IMR-90 (cell line): ENCODE measurements around the gene SLC39A6. TPM values are rescaled to one million over a fixed set of nuclear protein-coding genes. Genes with fewer than 3 reads are reported as not detected.

ENCODE experiments used
- ATAC-seq: fragments of 200-7000 bp; cut with Tn5 transposase; 2 replicates; pipeline ENCODE4 v1.9.1; 2020; ENCODE audit warnings: low read depth, mild to moderate bottlenecking, moderate library complexity
- BruUV-seq: library from RNA; stranded (reverse); fragments of 400-500 nt; replicated peaks from 2 replicates; lab custom pipeline; 2021; lab: Mats Ljungman, UMichigan
- CTCF ChIA-PET: fragments of 300-600 bp; formaldehyde crosslinking; extraction: SDS; loops from one replicate; lab custom pipeline; 2021; ENCODE audit warnings: antibody characterized with exemption; lab: Yijun Ruan, JAX
- POLR2A ChIA-PET: fragments of 300-600 bp; sonication (Branson Sonifier 250); formaldehyde crosslinking; loops from one replicate; lab custom pipeline; 2022; ENCODE audit warnings: antibody characterized with exemption; ENCODE audit not compliant: unreplicated experiment; lab: Charles Lee
- DNase-seq: peaks from one replicate; pipeline ENCODE4 v3.0.0; 2013
- H2AFZ ChIP-seq: replicated peaks from 2 replicates; pipeline ENCODE3; 2013; ENCODE audit warnings: low read length, mild to moderate bottlenecking; ENCODE audit not compliant: poor library complexity
- H2AK5ac ChIP-seq: 2 replicates; pipeline ENCODE4 v1.6.1; 2013; ENCODE audit warnings: low read depth, low read length, inconsistent platforms
- H2AK9ac ChIP-seq: replicated peaks from 2 replicates; pipeline ENCODE3; 2013; ENCODE audit warnings: mild to moderate bottlenecking, low read depth, low read length, moderate library complexity; ENCODE audit not compliant: poor library complexity
- H2BK120ac ChIP-seq: 2 replicates; pipeline ENCODE4 v1.6.1; 2013; ENCODE audit warnings: low read depth, low read length, inconsistent platforms
- H2BK15ac ChIP-seq: 3 replicates; pipeline ENCODE4 v1.6.1; 2013; ENCODE audit warnings: low read depth, low read length, inconsistent platforms
- H2BK20ac ChIP-seq: 2 replicates; pipeline ENCODE4 v1.6.1; 2013; ENCODE audit warnings: low read depth, mild to moderate bottlenecking, inconsistent platforms, low read length, moderate library complexity
- H2BK5ac ChIP-seq: 2 replicates; pipeline ENCODE4 v1.6.1; 2013; ENCODE audit warnings: mild to moderate bottlenecking, low read depth, low read length, inconsistent platforms; ENCODE audit not compliant: poor library complexity, severe bottlenecking
- H3K14ac ChIP-seq: replicated peaks from 2 replicates; pipeline ENCODE4 v1.6.1; 2013; ENCODE audit warnings: low read depth, low read length, inconsistent platforms
- H3K18ac ChIP-seq: 2 replicates; pipeline ENCODE4 v1.6.1; 2013; ENCODE audit warnings: low read depth, low read length, control low read depth
- H3K23ac ChIP-seq: 2 replicates; pipeline ENCODE4 v1.6.1; 2013; ENCODE audit warnings: low read depth, low read length, inconsistent platforms
- H3K27ac ChIP-seq: 2 replicates; pipeline ENCODE4 v1.5.1; 2013; ENCODE audit warnings: mild to moderate bottlenecking, control low read depth, low read length; ENCODE audit not compliant: insufficient read depth
- H3K27me3 ChIP-seq: 2 replicates; pipeline ENCODE4 v1.6.1; 2013; ENCODE audit warnings: low read length; ENCODE audit not compliant: control insufficient read depth, insufficient read depth
- H3K36me3 ChIP-seq: 2 replicates; pipeline ENCODE4 v1.6.1; 2013; ENCODE audit warnings: low read length, mixed read lengths; ENCODE audit not compliant: control insufficient read depth, insufficient read depth
- H3K4ac ChIP-seq: 2 replicates; pipeline ENCODE4 v1.6.1; 2013; ENCODE audit warnings: low read depth, low read length, inconsistent platforms
- H3K4me1 ChIP-seq: 2 replicates; pipeline ENCODE4 v1.6.1; 2013; ENCODE audit warnings: low read length, mixed read lengths; ENCODE audit not compliant: control insufficient read depth, insufficient read depth
- H3K4me2 ChIP-seq: 2 replicates; pipeline ENCODE4 v1.6.1; 2013; ENCODE audit warnings: low read depth, mild to moderate bottlenecking, control low read depth, low read length, moderate library complexity
- H3K4me3 ChIP-seq: 2 replicates; pipeline ENCODE4 v1.5.1; 2013; ENCODE audit warnings: low read depth, mild to moderate bottlenecking, control low read depth, low read length, moderate library complexity; ENCODE audit not compliant: insufficient read depth
- H3K56ac ChIP-seq: 2 replicates; pipeline ENCODE4 v1.6.1; 2013; ENCODE audit warnings: low read length, inconsistent platforms; ENCODE audit not compliant: insufficient read depth; ENCODE audit errors: extremely low read depth
- H3K79me1 ChIP-seq, 2 experiments: 2 replicates each; pipeline ENCODE4 v1.6.1; 2013; ENCODE audit warnings: low read length in 2 of 2, inconsistent platforms in 1 of 2, low read depth in 1 of 2
- H3K9ac ChIP-seq: 2 replicates; pipeline ENCODE4 v1.6.1; 2013; ENCODE audit warnings: low read depth, low read length, control low read depth
- H3K9me1 ChIP-seq: 2 replicates; pipeline ENCODE4 v1.6.1; 2013; ENCODE audit warnings: low read length, inconsistent platforms; ENCODE audit not compliant: insufficient read depth
- H3K9me3 ChIP-seq: 2 replicates; pipeline ENCODE4 v1.6.1; 2013; ENCODE audit warnings: low read length; ENCODE audit not compliant: control insufficient read depth, insufficient read depth
- H4K20me1 ChIP-seq: 2 replicates; pipeline ENCODE4 v1.6.1; 2013; ENCODE audit warnings: low read length, inconsistent platforms; ENCODE audit not compliant: insufficient read depth
- H4K5ac ChIP-seq: 2 replicates; pipeline ENCODE4 v1.6.1; 2013; ENCODE audit warnings: mild to moderate bottlenecking, low read depth, low read length, control low read depth
- H4K8ac ChIP-seq, 2 experiments: 2 replicates each; pipeline ENCODE4 v1.6.1; 2013; ENCODE audit warnings: low read depth in 2 of 2, low read length in 2 of 2, control low read depth in 1 of 2, inconsistent platforms in 1 of 2
- H4K91ac ChIP-seq: 2 replicates; pipeline ENCODE4 v1.6.1; 2013; ENCODE audit warnings: low read depth, low read length, inconsistent platforms; ENCODE audit not compliant: insufficient read depth
- BHLHE40 ChIP-seq: fragments of 150-350 bp; IDR thresholded peaks from 2 replicates; pipeline ENCODE4 v1.6.1; 2016; ENCODE audit warnings: mild to moderate bottlenecking, low read depth, low read length
- CEBPB ChIP-seq: IDR thresholded peaks from 2 replicates; pipeline ENCODE4 v1.6.1; 2012; ENCODE audit warnings: low read depth, low read length, improper control_type of control experiment
- CTCF ChIP-seq: conservative IDR thresholded peaks from 2 replicates; pipeline ENCODE4 v1.5.1; 2012; ENCODE audit warnings: mild to moderate bottlenecking, low read depth, low read length, improper control_type of control experiment
- FOS ChIP-seq: fragments of 150-350 bp; IDR thresholded peaks from 2 replicates; pipeline ENCODE4 v1.6.1; 2016; ENCODE audit warnings: low read depth, low read length
- MAFK ChIP-seq: IDR thresholded peaks from 2 replicates; pipeline ENCODE4 v1.6.1; 2012; ENCODE audit warnings: low read depth, low read length, improper control_type of control experiment
- MAZ ChIP-seq: IDR thresholded peaks from 2 replicates; pipeline ENCODE4 v1.6.1; 2012; ENCODE audit warnings: low read depth, mild to moderate bottlenecking, low read length, improper control_type of control experiment, moderate library complexity, borderline replicate concordance
- NFE2L2 ChIP-seq: fragments of 150-350 bp; IDR thresholded peaks from 2 replicates; pipeline ENCODE4 v1.6.1; 2016; ENCODE audit warnings: low read depth, mild to moderate bottlenecking, low read length
- RAD21 ChIP-seq: IDR thresholded peaks from 2 replicates; pipeline ENCODE4 v1.6.1; 2012; ENCODE audit warnings: low read length, improper control_type of control experiment
- RCOR1 ChIP-seq: IDR thresholded peaks from 2 replicates; pipeline ENCODE4 v1.6.1; 2012; ENCODE audit warnings: mild to moderate bottlenecking, low read length, improper control_type of control experiment; ENCODE audit not compliant: insufficient replicate concordance
- RFX5 ChIP-seq: IDR thresholded peaks from 2 replicates; pipeline ENCODE4 v1.8.0; 2012; ENCODE audit warnings: low read depth, mild to moderate bottlenecking, low read length, moderate library complexity
- SMC3 ChIP-seq: fragments of 150-350 bp; IDR thresholded peaks from 2 replicates; pipeline ENCODE4 v1.6.1; 2016; ENCODE audit warnings: low read depth, mild to moderate bottlenecking, antibody characterized with exemption, low read length, moderate library complexity
- WGBS, 2 experiments: methylation state at CpG; one replicate each; pipeline versions ENCODE4 v1.1.5 to v1.1.7; 2013; ENCODE audit warnings: missing lambda C conversion rate in 2 of 2; ENCODE audit not compliant: insufficient read length in 1 of 2; ENCODE audit errors: extremely low coverage in 2 of 2; 5-methylcytosine and 5-hydroxymethylcytosine counted together
- dilution Hi-C: fragments of 300-500 bp; cut with HindIII; formaldehyde crosslinking; loops from one replicate; pipeline ENCODE4 v1.14.3; 2018; ENCODE audit warnings: low sequenced_read_pairs; ENCODE audit not compliant: unreplicated experiment
- in situ Hi-C: fragments of 300-500 bp; cut with MboI; formaldehyde crosslinking; loops from 3 replicates; pipeline ENCODE4 v1.14.3; 2019; ENCODE audit warnings: low sequenced_read_pairs, inconsistent platforms, mixed read lengths
- intact Hi-C: fragments of 100-400 bp; cut with micrococcal nuclease; formaldehyde crosslinking; loops from 2 replicates; pipeline ENCODE4 v1.10.0; 2022
- polyA plus RNA-seq, 3 experiments: library from polyadenylated mRNA; depleted of rRNA; stranded (reverse); fragments of >200 nt; gene quantifications; 2 replicates each; pipeline ENCODE4 v1.2.3, GENCODE V29; 2012; ENCODE audit warnings: low replicate concordance in 1 of 3
- total RNA-seq: library from RNA; depleted of rRNA; stranded (reverse); fragments of >200 nt; gene quantifications from 2 replicates; pipeline ENCODE4 v1.2.3, GENCODE V29; 2012
- TF ChIP-seq, protein P1 (sequence below): fragments of 150-350 bp; IDR thresholded peaks from 2 replicates; pipeline ENCODE4 v1.6.1; 2016; ENCODE audit warnings: low read depth, mild to moderate bottlenecking, low read length, moderate library complexity, borderline replicate concordance
- TF ChIP-seq, protein P2 (sequence below): fragments of 150-350 bp; IDR thresholded peaks from 2 replicates; pipeline ENCODE4 v1.6.1; 2017; ENCODE audit warnings: mild to moderate bottlenecking, antibody characterized with exemption, low read length, low read depth

The SLC39A6 gene
- total and polyA plus RNA-seq, 2 of the 4 experiments (the other 2 are of a cell fraction): 48.7 to 91.9 TPM

GRCh38 chr18:36085195-36085594 is 43.9 kb downstream of the SLC39A6 start:
- H3K9me1 ChIP-seq: no peaks in the 10 kb centered on the region

More at GRCh38 chr18:36085195-36085594, 43.9 kb downstream of the SLC39A6 start:
- Histone ChIP-seq H2BK120ac (no peak overlapping the region), H4K8ac (no peak overlapping the region), H3K4ac (no peak overlapping the region), H2AK9ac (no peak overlapping the region), H3K27ac (no peak overlapping the region), H3K4me2 (no peak overlapping the region), H3K23ac (no peak overlapping the region), H2BK5ac (no peak overlapping the region), H3K18ac (no peak overlapping the region), H3K4me3 (no peak overlapping the region), H3K4me1 (no peaks in the 10 kb centered on the region), H3K14ac (no peak overlapping the region), H4K91ac (no peak overlapping the region), H2AFZ (no peak overlapping the region), H4K20me1 (no peaks in the 10 kb centered on the region), H3K9ac (no peak overlapping the region), H3K9me3 (peaks cover 2% of the 10 kb centered on the region), H2AK5ac (no peak overlapping the region), H3K56ac (no peak overlapping the region), H2BK20ac (no peak overlapping the region), H4K5ac (no peak overlapping the region), H2BK15ac (no peak overlapping the region), H3K36me3 (no peaks in the 10 kb centered on the region), H3K79me1 (no peaks in the 10 kb centered on the region), H3K27me3 (no peaks in the 10 kb centered on the region)
- TF ChIP-seq NFE2L2 (no peak), CEBPB (no peak), FOS (no peak), MAZ (no peak), CTCF (no peak), BHLHE40 (no peak), SMC3 (no peak), RAD21 (no peak), RCOR1 (no peak), MAFK (no peak), RFX5 (no peak)
- TF ChIP-seq, protein P1, sequence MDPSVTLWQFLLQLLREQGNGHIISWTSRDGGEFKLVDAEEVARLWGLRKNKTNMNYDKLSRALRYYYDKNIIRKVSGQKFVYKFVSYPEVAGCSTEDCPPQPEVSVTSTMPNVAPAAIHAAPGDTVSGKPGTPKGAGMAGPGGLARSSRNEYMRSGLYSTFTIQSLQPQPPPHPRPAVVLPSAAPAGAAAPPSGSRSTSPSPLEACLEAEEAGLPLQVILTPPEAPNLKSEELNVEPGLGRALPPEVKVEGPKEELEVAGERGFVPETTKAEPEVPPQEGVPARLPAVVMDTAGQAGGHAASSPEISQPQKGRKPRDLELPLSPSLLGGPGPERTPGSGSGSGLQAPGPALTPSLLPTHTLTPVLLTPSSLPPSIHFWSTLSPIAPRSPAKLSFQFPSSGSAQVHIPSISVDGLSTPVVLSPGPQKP: no peak
- TF ChIP-seq, protein P2, sequence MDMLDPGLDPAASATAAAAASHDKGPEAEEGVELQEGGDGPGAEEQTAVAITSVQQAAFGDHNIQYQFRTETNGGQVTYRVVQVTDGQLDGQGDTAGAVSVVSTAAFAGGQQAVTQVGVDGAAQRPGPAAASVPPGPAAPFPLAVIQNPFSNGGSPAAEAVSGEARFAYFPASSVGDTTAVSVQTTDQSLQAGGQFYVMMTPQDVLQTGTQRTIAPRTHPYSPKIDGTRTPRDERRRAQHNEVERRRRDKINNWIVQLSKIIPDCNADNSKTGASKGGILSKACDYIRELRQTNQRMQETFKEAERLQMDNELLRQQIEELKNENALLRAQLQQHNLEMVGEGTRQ: no peak
- ATAC-seq (no peak), DNase-seq (no peak)
- BruUV-seq: no TSS peak
- in situ Hi-C loops (no loop called here), dilution Hi-C loops (no loop called here), intact Hi-C loops (no loop called here)
- ChIA-PET POLR2A (no interaction called here), CTCF (no interaction called here)
- no CpG with 5 or more reads among the region's 4 CpGs for WGBS, 2 experiments
